Measurements from ENCODE around the gene SPN. TPM values are rescaled to one million over a fixed set of nuclear protein-coding genes. Genes with fewer than 3 reads are reported as not detected.

Gene SPN
- polyA plus RNA-seq, 1 of the 3 experiments (the other 2 are of a cell fraction), result 0.10 TPM

GRCh38 chr16:29662000-29662728 lies 883 bp upstream of the SPN start (continued):
- TF ChIP-seq EZH2phosphoT487 (IDR thresholded peaks at IDR 0.05; ENCODE audit: borderline replicate concordance, low read depth) (no peak), RFX5 (IDR thresholded peaks at IDR 0.05; ENCODE audit: low read length) (no peak), YY1 (IDR thresholded peaks at IDR 0.05; ENCODE audit: low read depth) (no peak), FOXJ3 (CRISPR knock-in tag; IDR thresholded peaks at IDR 0.05) (no peak), MXI1 (IDR thresholded peaks at IDR 0.05; ENCODE audit: low read depth, low read length) (no peak), GABPA (IDR thresholded peaks at IDR 0.05; ENCODE audit: low read depth) (no peak), GATA2 (CRISPR knock-in tag; IDR thresholded peaks at IDR 0.05) (no peak)

- TF ChIP-seq RAD21 (IDR thresholded peaks at IDR 0.05; ENCODE audit: low read length), result no peak
- no peak for TF ChIP-seq TEAD4 (IDR thresholded peaks at IDR 0.05; ENCODE audit: borderline replicate concordance, insufficient read depth)
- no peak for TF ChIP-seq RFX5 (IDR thresholded peaks at IDR 0.05; ENCODE audit: low read length)
- TF ChIP-seq ELF1 (IDR thresholded peaks at IDR 0.05), result no peak
- TF ChIP-seq, protein P1, sequence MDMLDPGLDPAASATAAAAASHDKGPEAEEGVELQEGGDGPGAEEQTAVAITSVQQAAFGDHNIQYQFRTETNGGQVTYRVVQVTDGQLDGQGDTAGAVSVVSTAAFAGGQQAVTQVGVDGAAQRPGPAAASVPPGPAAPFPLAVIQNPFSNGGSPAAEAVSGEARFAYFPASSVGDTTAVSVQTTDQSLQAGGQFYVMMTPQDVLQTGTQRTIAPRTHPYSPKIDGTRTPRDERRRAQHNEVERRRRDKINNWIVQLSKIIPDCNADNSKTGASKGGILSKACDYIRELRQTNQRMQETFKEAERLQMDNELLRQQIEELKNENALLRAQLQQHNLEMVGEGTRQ (IDR thresholded peaks at IDR 0.05; ENCODE audit: borderline replicate concordance, low read depth, low read length), result no peak
- TF ChIP-seq, protein P2, sequence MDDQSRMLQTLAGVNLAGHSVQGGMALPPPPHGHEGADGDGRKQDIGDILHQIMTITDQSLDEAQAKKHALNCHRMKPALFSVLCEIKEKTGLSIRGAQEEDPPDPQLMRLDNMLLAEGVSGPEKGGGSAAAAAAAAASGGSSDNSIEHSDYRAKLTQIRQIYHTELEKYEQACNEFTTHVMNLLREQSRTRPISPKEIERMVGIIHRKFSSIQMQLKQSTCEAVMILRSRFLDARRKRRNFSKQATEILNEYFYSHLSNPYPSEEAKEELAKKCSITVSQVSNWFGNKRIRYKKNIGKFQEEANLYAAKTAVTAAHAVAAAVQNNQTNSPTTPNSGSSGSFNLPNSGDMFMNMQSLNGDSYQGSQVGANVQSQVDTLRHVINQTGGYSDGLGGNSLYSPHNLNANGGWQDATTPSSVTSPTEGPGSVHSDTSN (IDR thresholded peaks at IDR 0.05), result no peak
- no peak for TF ChIP-seq REST (IDR thresholded peaks at IDR 0.05; ENCODE audit: low read depth, low read length)
- no peak for TF ChIP-seq GATA2 (CRISPR knock-in tag; IDR thresholded peaks at IDR 0.05)
- TF ChIP-seq POLR2AphosphoS5 (IDR thresholded peaks at IDR 0.05; ENCODE audit: low read depth, low read length), result no peak
- TF ChIP-seq, protein P3, sequence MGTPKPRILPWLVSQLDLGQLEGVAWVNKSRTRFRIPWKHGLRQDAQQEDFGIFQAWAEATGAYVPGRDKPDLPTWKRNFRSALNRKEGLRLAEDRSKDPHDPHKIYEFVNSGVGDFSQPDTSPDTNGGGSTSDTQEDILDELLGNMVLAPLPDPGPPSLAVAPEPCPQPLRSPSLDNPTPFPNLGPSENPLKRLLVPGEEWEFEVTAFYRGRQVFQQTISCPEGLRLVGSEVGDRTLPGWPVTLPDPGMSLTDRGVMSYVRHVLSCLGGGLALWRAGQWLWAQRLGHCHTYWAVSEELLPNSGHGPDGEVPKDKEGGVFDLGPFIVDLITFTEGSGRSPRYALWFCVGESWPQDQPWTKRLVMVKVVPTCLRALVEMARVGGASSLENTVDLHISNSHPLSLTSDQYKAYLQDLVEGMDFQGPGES (IDR thresholded peaks at IDR 0.05; ENCODE audit: low read depth, low read length), result no peak
- TF ChIP-seq YY1 (IDR thresholded peaks at IDR 0.05; ENCODE audit: low read depth), result no peak
- TF ChIP-seq GABPA (IDR thresholded peaks at IDR 0.05; ENCODE audit: low read depth), result no peak
- no peak for TF ChIP-seq EZH2phosphoT487 (IDR thresholded peaks at IDR 0.05; ENCODE audit: borderline replicate concordance, low read depth)
- Histone ChIP-seq H3K4me1 (ENCODE audit: control insufficient read depth in 1 of 2, insufficient read depth in 2 of 2, low read depth in 1 of 2, low read length in 1 of 2) (peaks cover 0 to 2% of the 10 kb centered on the region in 2 experiments; a peak in 1 of 4 replicates), H3F3A (replicated peaks; ENCODE audit: insufficient read depth) (no peaks in the 10 kb centered on the region), H3K9me2 (no peaks in the 10 kb centered on the region), H3K9me3 (no peaks in the 10 kb centered on the region), H3K9ac (no peak overlapping the region), H3K79me2 (ENCODE audit: insufficient read depth) (no peaks in the 10 kb centered on the region), H3K36me3 (replicated peaks in 1 of 2; ENCODE audit: control insufficient read depth in 1 of 2, insufficient read depth in 2 of 2, low read length in 1 of 2) (no peaks in the 10 kb centered on the region), H3K4me2 (no peak overlapping the region), H3K27me3 (ENCODE audit: insufficient read depth) (no peaks in the 10 kb centered on the region), H2AFZ (ENCODE audit: low read depth) (no peak overlapping the region), H3K27ac (ENCODE audit: low read depth in 2 of 2, low read length in 1 of 2) (no peak overlapping the region), H3K4me3 (ENCODE audit: low read depth in 2 of 2, low read length in 1 of 2) (no peak overlapping the region), H4K20me1 (ENCODE audit: insufficient read depth) (no peaks in the 10 kb centered on the region)
- CTCF ChIA-PET, result no interaction called here
- POLR2A ChIA-PET, result no interaction called here
- no peak for DNase-seq
- 90% methylated on average over 4 of the region's 4 CpGs for WGBS (ENCODE audit: low lambda C conversion rate)
These were observed 375 bp upstream of the SPN start for GRCh38 chr16:29662729-29663015.

All from SK-N-SH (cell line).